ENCODE data around the gene NASP. TPM values are rescaled to one million over a fixed set of nuclear protein-coding genes. Genes with fewer than 3 reads are reported as not detected.

The NASP gene
- polyA plus RNA-seq, 1 experiment = 74.8 TPM

GRCh38 chr1:45573231-45573804 lies 10.5 kb upstream of the NASP start:
- Histone ChIP-seq H3K27me3 (ENCODE audit: control insufficient read depth, insufficient read depth, low read length) (no peaks in the 10 kb centered on the region), H3K4me3 (ENCODE audit: low read depth, low read length) (no peak overlapping the region), H3K9me3 (ENCODE audit: control insufficient read depth, insufficient read depth, low read length) (no peaks in the 10 kb centered on the region), H3K27ac (ENCODE audit: low read depth, low read length) (no peak overlapping the region)
- TF ChIP-seq CTCF (IDR thresholded peaks at IDR 0.05; ENCODE audit: low read depth, low read length) = peak; percentile 25; the same call in 1 of the 2 replicates
- ChIA-PET CTCF (interaction anchor here (1.7 to 5.2 kb wide), 2 partner anchors 61 to 62 kb away, joined by 6 to 49 read pairs; no protein-coding TSS in a partner anchor), POLR2A (interaction anchor here (1.1 to 1.7 kb wide), 2 partner anchors 52 kb away, joined by 3 to 10 read pairs; partner anchors contain the start of gene PRDX1)
- DNase-seq (ENCODE audit: low read depth, low spot score) = no peak

- no peak overlapping the region for H3K4me3 ChIP-seq (ENCODE audit: low read depth, low read length)
- no peak for DNase-seq (ENCODE audit: low read depth, low spot score)
- no peaks in the 10 kb centered on the region for H3K9me3 ChIP-seq (ENCODE audit: control insufficient read depth, insufficient read depth, low read length)
- H3K27me3 ChIP-seq (ENCODE audit: control insufficient read depth, insufficient read depth, low read length) = no peaks in the 10 kb centered on the region
- TF ChIP-seq CTCF (IDR thresholded peaks at IDR 0.05; ENCODE audit: low read depth, low read length) = no peak
- ChIA-PET CTCF (interaction anchor here (1.7 kb wide), 1 partner anchor 62 kb away, joined by 6 read pairs; no protein-coding TSS in a partner anchor), POLR2A (interaction anchor here (0.6 to 1.7 kb wide), 2 partner anchors 53 to 308 kb away, joined by 6 to 10 read pairs; partner anchors contain the start of gene PRDX1)
- H3K27ac ChIP-seq (ENCODE audit: low read depth, low read length) = no peak overlapping the region
These were observed 9.7 kb upstream of the NASP start for GRCh38 chr1:45574105-45574626.

GRCh38 chr1:45583264-45583665 lies 576 bp upstream of the NASP start:
- TF ChIP-seq CTCF (IDR thresholded peaks at IDR 0.05; ENCODE audit: low read depth, low read length) = no peak
- CTCF ChIA-PET = interaction anchor here (0.6 to 1.4 kb wide), 3 partner anchors 9 to 20 kb away, joined by 3 to 5 read pairs (median 3); no protein-coding TSS in a partner anchor
- peak overlapping the region; percentile 99 for H3K4me3 ChIP-seq (ENCODE audit: low read depth, low read length)
- DNase-seq (ENCODE audit: low read depth, low spot score) = peak; percentile 90
- H3K27ac ChIP-seq (ENCODE audit: low read depth, low read length) = peak overlapping the region; percentile 75
- H3K27me3 ChIP-seq (ENCODE audit: control insufficient read depth, insufficient read depth, low read length) = no peaks in the 10 kb centered on the region
- H3K9me3 ChIP-seq (ENCODE audit: control insufficient read depth, insufficient read depth, low read length) = peaks cover 5% of the 10 kb centered on the region; the same call in 1 of the 2 replicates
- POLR2A ChIA-PET = interaction anchor here (0.7 to 5.5 kb wide), 7 partner anchors 32 to 793 kb away, joined by 3 to 46 read pairs (median 4); partner anchors contain the start of genes AKR1A1, GPBP1L1, MUTYH and PRDX1

- H3K27me3 ChIP-seq (ENCODE audit: control insufficient read depth, insufficient read depth, low read length) = no peaks in the 10 kb centered on the region
- H3K9me3 ChIP-seq (ENCODE audit: control insufficient read depth, insufficient read depth, low read length) = peaks cover 5% of the 10 kb centered on the region; the same call in 1 of the 2 replicates
- DNase-seq (ENCODE audit: low read depth, low spot score) = peak; percentile 53
- ChIA-PET POLR2A (interaction anchor here (0.9 to 5.5 kb wide), 6 partner anchors 17 to 104 kb away, joined by 3 to 46 read pairs (median 8); partner anchors contain the start of genes GPBP1L1, PRDX1 and TMEM69), CTCF (no interaction called here)
- peak overlapping the region; percentile 78 for H3K27ac ChIP-seq (ENCODE audit: low read depth, low read length)
- TF ChIP-seq CTCF (IDR thresholded peaks at IDR 0.05; ENCODE audit: low read depth, low read length) = no peak
- peak overlapping the region; percentile 99 for H3K4me3 ChIP-seq (ENCODE audit: low read depth, low read length)
These were observed 689 bp downstream of the NASP start for GRCh38 chr1:45584351-45585109.

Measured in AG04450 (cell line).